Ovary (tissue), 9 donors: ENCODE results near the gene GTF2A2. TPM values are rescaled to one million over a fixed set of nuclear protein-coding genes. Genes with fewer than 3 reads are reported as not detected.
"Not testable (repeated sequence)": the region's sequence is repeated elsewhere in the genome, so short reads cannot be mapped to it uniquely, and the experiment has no call there.

Source experiments
- DNase-seq, 5 donors: peaks; one replicate each; pipeline ENCODE4 v3.0.0-alpha.2; 2019 to 2020
- H3K27ac ChIP-seq, 2 donors: fragments of 200-600 bp; one replicate each; pipeline versions ENCODE4 v1.5.1 to v1.8.0; 2019 to 2022
- H3K27me3 ChIP-seq: fragments of 200-600 bp; one replicate; pipeline ENCODE4 v1.8.0; 2022
- H3K36me3 ChIP-seq: fragments of 200-600 bp; sonication (generic); one replicate; pipeline ENCODE4 v1.5.1; 2019
- H3K4me1 ChIP-seq: one replicate; pipeline ENCODE4 v1.8.1; 2013; ENCODE audit warnings: mild to moderate bottlenecking, moderate library complexity; ENCODE audit not compliant: insufficient read depth
- H3K4me3 ChIP-seq: fragments of 200-600 bp; sonication (generic); one replicate; pipeline ENCODE4 v1.5.1; 2017
- H3K9me3 ChIP-seq, 2 donors: fragments of 200-600 bp in 1 of 2; sonication (generic) in 1 of 2; one replicate each; pipeline versions ENCODE4 v1.5.1 to v1.8.1; 2013 to 2019; ENCODE audit warnings: mild to moderate bottlenecking in 1 of 2, moderate library complexity in 1 of 2
- CTCF ChIP-seq, 3 donors: fragments of 450-650 bp in 2 of 3; fragments of 200-600 bp in 1 of 3; IDR thresholded peaks; one replicate each; pipeline versions ENCODE4 v1.5.1 to v1.8.0; 2016 to 2022; ENCODE audit warnings: antibody characterized with exemption in 3 of 3, mild to moderate bottlenecking in 1 of 3
- EP300 ChIP-seq: sonication (generic); formaldehyde crosslinking; IDR thresholded peaks from one replicate; pipeline ENCODE4 v1.6.1; 2017; ENCODE audit warnings: antibody characterized with exemption
- POLR2A ChIP-seq: fragments of 450-650 bp; IDR thresholded peaks from one replicate; pipeline ENCODE4 v1.6.1; 2017; ENCODE audit warnings: antibody characterized with exemption, mild to moderate bottlenecking, moderate library complexity
- WGBS, 3 donors: extraction: QIAGEN DNeasy Blood & Tissue Kit in 1 of 3; methylation state at CpG; one replicate each; pipeline versions ENCODE4 v1.1.5 to v1.1.7; 2013 to 2017; 5-methylcytosine and 5-hydroxymethylcytosine counted together
- intact Hi-C, 4 donors: fragments of 100-400 bp; cut with DNase I; formaldehyde crosslinking; loops; one replicate each; pipeline versions ENCODE4 v1.11.0 to v1.15.1; 2022 to 2023
- polyA plus RNA-seq, 2 donors: library from polyadenylated mRNA; stranded (reverse); fragments of 200-250 nt in 1 of 2; fragments of 350-450 nt in 1 of 2; fragmentation: Illumina TruSeq in 1 of 2; extraction: RNeasy Lipid Tissue Mini Kit (QIAGEN cat#74804) in 1 of 2; gene quantifications; one replicate each; pipeline ENCODE4 v1.2.3, GENCODE V29; 2013 to 2014
- total RNA-seq, 7 donors: library from RNA; depleted of rRNA in 2 of 7; stranded (reverse); fragments of >200 nt in 2 of 7; fragmentation: NEBNext Ultra II Directional in 3 of 7; extraction: Animal tissue kit (Norgen Biotek cat#: 25700) in 3 of 7; gene quantifications; one replicate each; pipeline versions ENCODE4 v1.1.0 to v1.2.4, GENCODE V29; 2016 to 2023
- donor health status: DM: no; HTN: no; CAD: no; lungs with moderate emphysema.
- donor health status: DM: no; HTN: no; CAD: no.
- donor health status: Bipolar disorder and iron deficiency.
- donor health status: DM: yes; HTN: yes; CAD: no.
- donor health status: DM: no; HTN: no; CAD: no.
- donor health status: DM: yes; HTN: yes; CAD: no.

The GTF2A2 gene
- total and polyA plus RNA-seq, 9 donors = 45.5 to 113 (median 99.9) TPM

GRCh38 chr15:59649603-59650002 is 7.7 kb downstream of the GTF2A2 start:
- Histone ChIP-seq H3K27me3 (no peaks in the 10 kb centered on the region), H3K4me3 (no peak overlapping the region), H3K9me3 (no peaks in the 10 kb centered on the region), H3K36me3 (no peaks in the 10 kb centered on the region), H3K4me1 (peaks cover 2% of the 10 kb centered on the region), H3K27ac (no peak overlapping the region)
- intact Hi-C loops = no loop called here
- no peak for DNase-seq
- TF ChIP-seq CTCF (IDR thresholded peaks at IDR 0.05) = no peak

DNA sequence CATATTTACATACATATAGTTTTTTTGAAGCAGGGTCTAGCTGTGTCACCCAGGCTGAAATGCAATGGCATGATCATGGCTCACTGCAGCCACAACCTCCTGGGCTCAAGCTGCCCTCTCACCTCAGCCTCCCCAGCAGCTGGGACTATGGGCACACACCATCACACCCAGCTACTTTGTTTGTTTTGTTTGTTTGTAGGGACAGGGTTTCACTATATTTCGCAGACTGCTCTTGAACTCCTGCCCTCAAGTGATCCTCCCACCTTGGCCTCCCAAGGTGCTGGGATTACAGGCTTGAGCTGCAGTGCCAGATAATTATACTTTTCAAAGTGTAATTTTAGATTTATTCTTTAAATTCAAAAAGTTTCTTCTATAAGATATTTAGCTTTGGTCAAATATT is 10.2 kb downstream of the GTF2A2 start:
- no peak for DNase-seq
- H3K27me3 ChIP-seq = no peaks in the 10 kb centered on the region
- WGBS, 3 donors = 74 to 82% (median 76%) methylated on average over 1 of the region's 1 CpG
- no peaks in the 10 kb centered on the region for H3K4me1 ChIP-seq
- no peak overlapping the region for H3K4me3 ChIP-seq
- no peak for TF ChIP-seq POLR2A
- TF ChIP-seq EP300 = no peak
- no peak for TF ChIP-seq CTCF (IDR thresholded peaks at IDR 0.05)
- H3K27ac ChIP-seq = no peak overlapping the region
- no peaks in the 10 kb centered on the region for H3K9me3 ChIP-seq
- intact Hi-C loops = no loop called here
- H3K36me3 ChIP-seq = no peaks in the 10 kb centered on the region

DNA sequence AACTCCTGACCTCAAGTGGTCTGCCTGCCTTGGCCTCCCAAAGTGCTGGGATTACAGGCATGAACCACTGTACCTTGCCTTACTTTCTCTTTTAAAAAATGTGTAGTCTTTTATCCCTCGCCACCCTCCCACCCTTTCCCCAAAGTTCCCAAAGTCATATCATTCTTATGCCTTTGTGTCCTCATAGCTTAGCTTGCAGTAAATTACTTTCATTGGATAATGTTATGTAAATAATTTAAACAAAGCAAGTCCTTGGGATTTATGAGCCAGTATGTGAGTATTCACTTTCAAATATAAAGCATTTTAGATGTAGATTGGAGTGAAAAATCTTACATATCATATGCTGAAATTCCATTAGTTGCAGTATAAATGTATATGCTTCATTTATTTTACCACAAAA is 11.0 kb downstream of the GTF2A2 start:
- no peaks in the 10 kb centered on the region for H3K9me3 ChIP-seq
- DNase-seq = no peak
- no peak overlapping the region for H3K27ac ChIP-seq
- TF ChIP-seq POLR2A (no peak), CTCF (IDR thresholded peaks at IDR 0.05) (no peak), EP300 (no peak)
- H3K4me1 ChIP-seq = no peaks in the 10 kb centered on the region
- H3K4me3 ChIP-seq = no peak overlapping the region
- WGBS, 3 donors = 93 to 98% (median 98%) methylated on average over 1 of the region's 1 CpG
- no peaks in the 10 kb centered on the region for H3K27me3 ChIP-seq
- intact Hi-C loops = no loop called here
- no peaks in the 10 kb centered on the region for H3K36me3 ChIP-seq

DNA sequence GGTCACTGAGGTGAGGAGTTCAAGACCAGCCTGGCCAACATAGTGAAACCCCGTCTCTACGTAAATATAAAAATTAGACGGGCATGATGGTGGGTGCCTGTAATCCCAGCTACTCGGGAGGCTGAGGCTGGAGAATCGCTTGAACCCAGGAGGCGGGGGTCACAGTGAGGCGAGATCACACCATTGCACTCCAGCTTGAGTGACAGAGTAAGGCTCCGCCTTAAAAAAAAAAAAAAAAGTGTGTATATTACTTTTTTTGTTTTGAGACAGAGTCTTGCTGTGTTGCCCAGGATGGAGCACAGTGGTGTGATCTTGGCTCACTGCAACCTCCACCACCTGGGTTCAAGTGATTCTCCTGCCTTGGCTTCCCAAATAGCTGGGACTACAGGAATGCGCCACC is 11.5 kb downstream of the GTF2A2 start:
- not testable (repeated sequence) for H3K36me3 ChIP-seq

DNA sequence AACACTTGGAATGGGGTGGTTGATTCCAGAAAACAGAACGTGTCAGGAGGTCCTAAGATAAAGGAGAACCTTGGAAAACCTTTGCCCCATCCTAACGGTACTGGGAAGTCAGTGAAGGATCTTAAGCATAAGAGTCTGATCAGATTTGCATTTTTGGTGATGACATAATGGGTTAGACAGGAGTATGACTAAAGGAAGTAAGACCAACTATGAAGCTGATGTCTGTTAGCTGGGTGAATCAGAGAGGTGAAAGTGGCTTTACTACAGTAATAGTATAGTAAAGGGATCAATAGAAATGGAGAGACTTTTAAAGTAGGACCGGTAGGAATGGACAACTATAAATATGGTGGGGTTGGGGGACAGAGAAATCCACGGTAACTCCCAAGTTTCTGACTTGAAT is 12.6 kb downstream of the GTF2A2 start:
- no peaks in the 10 kb centered on the region for H3K9me3 ChIP-seq
- no peaks in the 10 kb centered on the region for H3K27me3 ChIP-seq
- H3K27ac ChIP-seq = no peak overlapping the region
- no peak for DNase-seq
- no peak overlapping the region for H3K4me3 ChIP-seq
- TF ChIP-seq POLR2A (no peak), EP300 (no peak), CTCF (IDR thresholded peaks at IDR 0.05) (no peak)
- no peaks in the 10 kb centered on the region for H3K4me1 ChIP-seq
- WGBS, 3 donors = 73 to 83% (median 77%) methylated on average over 4 of the region's 4 CpGs
- no peaks in the 10 kb centered on the region for H3K36me3 ChIP-seq
- intact Hi-C loops = no loop called here

More for the DNA sequence above, 11.5 kb downstream of the GTF2A2 start:
- H3K27ac ChIP-seq, H3K4me3 ChIP-seq, intact Hi-C loops, DNase-seq, H3K27me3 ChIP-seq, H3K9me3 ChIP-seq, H3K4me1 ChIP-seq: not testable (repeated sequence)
- WGBS, 3 donors = 94 to 96% (median 96%) methylated on average over 9 of the region's 9 CpGs
